Cerebellar nuclear complex (tissue), 1 donor: Measurements from ENCODE around the gene COPB1.

Source experiments
- DNase-seq, 2 experiments: peaks; one replicate each; lab custom pipeline; 2025; lab: John Stamatoyannopoulos, UW

COPB1 gene

GRCh38 chr11:14518820-14519219, 19.2 kb upstream of the COPB1 start:
- DNase-seq = no peak

- no peak for DNase-seq
Measured at GRCh38 chr11:14513800-14514199, 14.2 kb upstream of the COPB1 start.

GRCh38 chr11:14506532-14506931, 6.9 kb upstream of the COPB1 start:
- no peak for DNase-seq

- DNase-seq = no peak
Measured at GRCh38 chr11:14503023-14503422, 3.4 kb upstream of the COPB1 start.

- no peak for DNase-seq
Measured at GRCh38 chr11:14502039-14502438, 2.4 kb upstream of the COPB1 start.

- DNase-seq = no peak
Measured at GRCh38 chr11:14500181-14500651, 605 bp upstream of the COPB1 start.

GRCh38 chr11:14499178-14499559, 442 bp downstream of the COPB1 start:
- DNase-seq = no peak

- no peak for DNase-seq
Measured at GRCh38 chr11:14480716-14481115, 18.9 kb downstream of the COPB1 start.

- DNase-seq = no peak
Measured at GRCh38 chr11:14471127-14471526, 28.5 kb downstream of the COPB1 start.

- DNase-seq = no peak
Measured at GRCh38 chr11:14463623-14464022, 36.0 kb downstream of the COPB1 start.

GRCh38 chr11:14460147-14460546, 39.5 kb downstream of the COPB1 start:
- no peak for DNase-seq

GRCh38 chr11:14458377-14458776, 41.2 kb downstream of the COPB1 start:
- no peak for DNase-seq

GRCh38 chr11:14455648-14456430, 43.8 kb downstream of the COPB1 start:
- no peak for DNase-seq

- peak in 1 of 2 experiments; percentile 1 for DNase-seq
Measured at GRCh38 chr11:14454861-14455632, 44.6 kb downstream of the COPB1 start.

- no peak for DNase-seq
Measured at GRCh38 chr11:14451825-14452224, 47.8 kb downstream of the COPB1 start.

- no peak for DNase-seq
Measured at GRCh38 chr11:14449302-14449714, 50.3 kb downstream of the COPB1 start.

- DNase-seq = no peak
Measured at GRCh38 chr11:14448240-14448639, 51.4 kb downstream of the COPB1 start.

- DNase-seq = no peak
Measured at GRCh38 chr11:14446701-14447169, 52.9 kb downstream of the COPB1 start.

- DNase-seq = no peak
Measured at GRCh38 chr11:14445542-14446530, 53.8 kb downstream of the COPB1 start.

GRCh38 chr11:14444441-14445189, 55.0 kb downstream of the COPB1 start:
- no peak for DNase-seq

GRCh38 chr11:14443638-14444037, 56.0 kb downstream of the COPB1 start:
- no peak for DNase-seq
